OCI-LY3 (cell line): ENCODE results near the gene SCNN1A.

Experiments used
- H2AFZ ChIP-seq: fragments of 200-600, 300-600 bp; shearing (Covaris generic); 2 replicates; pipeline ENCODE4 v1.6.0; 2014; ENCODE audit warnings: antibody characterized with exemption, low read depth, low read length
- H3K27ac ChIP-seq: fragments of 200-600, 300-600 bp; sonication (generic); 2 replicates; pipeline ENCODE4 v1.5.1; 2014; ENCODE audit warnings: mild to moderate bottlenecking, low read length, moderate library complexity, mixed read lengths
- H3K27me3 ChIP-seq: fragments of 200-600, 300-600 bp; sonication (generic); 2 replicates; pipeline ENCODE4 v1.6.1; 2014; ENCODE audit warnings: low read depth, low read length, mixed read lengths
- H3K36me3 ChIP-seq: fragments of 200-600, 300-600 bp; sonication (generic); replicated peaks from 2 replicates; pipeline ENCODE3; 2014; ENCODE audit warnings: low read depth, low read length, mixed read lengths
- H3K4me1 ChIP-seq: fragments of 300-600, 200-600 bp; sonication (generic); 2 replicates; pipeline ENCODE4 v1.6.1; 2014; ENCODE audit warnings: low read length, mixed read lengths
- H3K4me2 ChIP-seq: fragments of 200-600, 300-600 bp; sonication (generic); 2 replicates; pipeline ENCODE4 v1.6.1; 2014; ENCODE audit warnings: low read length, mixed read lengths
- H3K4me3 ChIP-seq: fragments of 300-600, 200-600 bp; sonication (generic); 2 replicates; pipeline ENCODE4 v1.5.1; 2014; ENCODE audit warnings: antibody characterized with exemption, mild to moderate bottlenecking, low read length, moderate library complexity
- H3K79me2 ChIP-seq: fragments of 300-600, 200-600 bp; shearing (Covaris generic); 2 replicates; pipeline ENCODE4 v1.6.1; 2014; ENCODE audit warnings: mild to moderate bottlenecking, low read length, mixed read lengths
- H3K9ac ChIP-seq: fragments of 300-600, 200-600 bp; shearing (Covaris generic); 2 replicates; pipeline ENCODE4 v1.6.0; 2014; ENCODE audit warnings: mild to moderate bottlenecking, low read length, moderate library complexity
- H3K9me3 ChIP-seq: fragments of 200-600, 300-600 bp; shearing (Covaris generic); 2 replicates; pipeline ENCODE4 v1.6.1; 2014; ENCODE audit warnings: low read length, mixed read lengths; ENCODE audit not compliant: insufficient read depth
- H4K20me1 ChIP-seq: fragments of 200-600, 300-600 bp; sonication (generic); 2 replicates; pipeline ENCODE4 v1.6.1; 2016; ENCODE audit warnings: low read length, mixed read lengths; ENCODE audit not compliant: insufficient read depth
- EZH2phosphoT487 ChIP-seq: fragments of 200-600 bp; shearing (Covaris generic); IDR thresholded peaks from 2 replicates; pipeline ENCODE4 v1.6.1; 2018; ENCODE audit warnings: antibody characterized with exemption, mixed run types, low read depth
- TF ChIP-seq, protein P1 (sequence below): fragments of 200-600, 300-600 bp; sonication (generic); IDR thresholded peaks from 2 replicates; pipeline ENCODE4 v1.5.1; 2014; ENCODE audit warnings: antibody characterized with exemption, low read length, low read depth

SCNN1A gene

GRCh38 chr12:6330192-6330591 is 45.2 kb downstream of the SCNN1A start:
- Histone ChIP-seq H3K4me2 (peak overlapping the region; percentile 10), H3K4me3 (no peak overlapping the region; the same call in 1 of the 2 replicates), H3K4me1 (peaks cover 11% of the 10 kb centered on the region), H3K9ac (no peak overlapping the region), H3K79me2 (no peaks in the 10 kb centered on the region), H3K9me3 (no peaks in the 10 kb centered on the region), H3K27ac (no peak overlapping the region), H3K27me3 (peaks cover 46% of the 10 kb centered on the region), H3K36me3 (no peaks in the 10 kb centered on the region), H4K20me1 (no peaks in the 10 kb centered on the region), H2AFZ (no peak overlapping the region)
- no peak for TF ChIP-seq EZH2phosphoT487
- TF ChIP-seq, protein P1, sequence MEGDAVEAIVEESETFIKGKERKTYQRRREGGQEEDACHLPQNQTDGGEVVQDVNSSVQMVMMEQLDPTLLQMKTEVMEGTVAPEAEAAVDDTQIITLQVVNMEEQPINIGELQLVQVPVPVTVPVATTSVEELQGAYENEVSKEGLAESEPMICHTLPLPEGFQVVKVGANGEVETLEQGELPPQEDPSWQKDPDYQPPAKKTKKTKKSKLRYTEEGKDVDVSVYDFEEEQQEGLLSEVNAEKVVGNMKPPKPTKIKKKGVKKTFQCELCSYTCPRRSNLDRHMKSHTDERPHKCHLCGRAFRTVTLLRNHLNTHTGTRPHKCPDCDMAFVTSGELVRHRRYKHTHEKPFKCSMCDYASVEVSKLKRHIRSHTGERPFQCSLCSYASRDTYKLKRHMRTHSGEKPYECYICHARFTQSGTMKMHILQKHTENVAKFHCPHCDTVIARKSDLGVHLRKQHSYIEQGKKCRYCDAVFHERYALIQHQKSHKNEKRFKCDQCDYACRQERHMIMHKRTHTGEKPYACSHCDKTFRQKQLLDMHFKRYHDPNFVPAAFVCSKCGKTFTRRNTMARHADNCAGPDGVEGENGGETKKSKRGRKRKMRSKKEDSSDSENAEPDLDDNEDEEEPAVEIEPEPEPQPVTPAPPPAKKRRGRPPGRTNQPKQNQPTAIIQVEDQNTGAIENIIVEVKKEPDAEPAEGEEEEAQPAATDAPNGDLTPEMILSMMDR, result no peak

DNA sequence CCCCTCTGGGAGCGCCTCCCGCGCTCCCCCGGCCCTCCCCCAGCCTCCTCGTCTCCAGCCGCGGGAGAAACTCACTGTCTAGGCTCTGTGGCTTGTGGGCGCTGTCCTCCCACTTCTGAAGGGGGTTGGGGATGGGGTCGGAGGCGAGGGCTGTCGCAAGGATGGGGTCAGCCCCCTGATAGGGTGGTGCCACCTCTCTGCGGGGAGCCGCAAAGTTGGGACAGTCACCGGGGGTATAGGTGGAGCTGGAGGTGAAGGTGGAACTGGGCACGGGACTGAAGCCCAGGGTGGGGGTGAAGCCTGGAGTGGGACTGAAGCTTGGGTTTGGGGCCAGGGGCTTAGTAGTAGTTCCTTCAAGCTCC is 45.7 kb downstream of the SCNN1A start:
- no peaks in the 10 kb centered on the region for H4K20me1 ChIP-seq
- H3K4me2 ChIP-seq, result peak overlapping the region; percentile 10
- no peaks in the 10 kb centered on the region for H3K9me3 ChIP-seq
- no peaks in the 10 kb centered on the region for H3K79me2 ChIP-seq
- no peak overlapping the region for H3K4me3 ChIP-seq
- peaks cover 11% of the 10 kb centered on the region for H3K4me1 ChIP-seq
- H3K36me3 ChIP-seq, result no peaks in the 10 kb centered on the region
- peaks cover 51% of the 10 kb centered on the region for H3K27me3 ChIP-seq
- H3K27ac ChIP-seq, result no peak overlapping the region
- H3K9ac ChIP-seq, result no peak overlapping the region
- no peak overlapping the region for H2AFZ ChIP-seq
- no peak for TF ChIP-seq EZH2phosphoT487
- TF ChIP-seq, protein P1, result no peak

DNA sequence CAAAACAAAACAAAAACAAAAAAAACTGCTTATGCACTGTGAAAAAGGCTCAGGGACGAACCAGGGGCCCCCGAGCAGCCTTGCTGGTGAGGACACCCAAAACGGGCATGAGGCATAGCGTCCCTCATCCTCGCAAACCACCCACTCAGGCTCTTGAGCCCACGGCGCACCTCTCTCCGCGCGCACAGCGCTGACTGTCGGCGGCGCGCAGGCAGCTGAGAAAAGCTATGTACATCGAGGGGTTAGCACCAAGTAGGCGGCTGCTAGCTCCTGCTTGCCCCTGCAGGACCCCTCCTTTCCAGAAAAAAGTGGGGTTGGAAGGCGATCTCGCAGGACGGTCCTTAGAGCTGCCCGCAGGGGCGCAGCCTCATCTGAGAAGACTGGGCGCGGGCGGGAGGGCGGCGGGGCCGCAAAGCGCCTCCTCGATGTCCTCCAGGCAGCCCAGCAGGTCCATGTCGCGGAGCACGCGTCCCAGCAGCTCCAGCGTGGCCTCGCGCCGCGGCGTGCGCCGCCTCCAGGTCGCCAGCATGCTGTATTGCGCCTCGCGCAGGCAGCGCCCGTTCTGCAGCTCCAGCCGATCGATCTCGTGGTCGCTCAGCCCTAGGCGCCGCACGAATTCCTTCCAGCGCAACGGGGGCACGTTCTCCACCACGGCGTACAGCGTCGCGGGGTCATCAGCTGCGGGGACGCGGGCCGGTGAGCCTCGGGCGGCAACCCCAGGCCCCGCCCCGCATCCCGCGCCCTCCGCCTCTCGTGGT is 46.2 kb downstream of the SCNN1A start:
- Histone ChIP-seq H2AFZ (no peak overlapping the region), H3K4me1 (peaks cover 11% of the 10 kb centered on the region), H3K4me3 (no peak overlapping the region), H3K9me3 (no peaks in the 10 kb centered on the region), H3K27me3 (peaks cover 54% of the 10 kb centered on the region), H3K36me3 (no peaks in the 10 kb centered on the region), H3K79me2 (no peaks in the 10 kb centered on the region), H3K4me2 (no peak overlapping the region), H4K20me1 (no peaks in the 10 kb centered on the region), H3K9ac (no peak overlapping the region), H3K27ac (no peak overlapping the region)
- TF ChIP-seq, protein P1, result no peak
- no peak for TF ChIP-seq EZH2phosphoT487

GRCh38 chr12:6328045-6328779 is 47.2 kb downstream of the SCNN1A start:
- Histone ChIP-seq H3K79me2 (no peaks in the 10 kb centered on the region), H3K27ac (no peak overlapping the region), H4K20me1 (no peaks in the 10 kb centered on the region), H3K4me1 (peaks cover 18% of the 10 kb centered on the region), H3K4me3 (no peak overlapping the region), H3K36me3 (no peaks in the 10 kb centered on the region), H3K4me2 (no peak overlapping the region), H3K27me3 (peaks cover 45% of the 10 kb centered on the region), H2AFZ (no peak overlapping the region), H3K9ac (no peak overlapping the region), H3K9me3 (no peaks in the 10 kb centered on the region)
- TF ChIP-seq, protein P1, result no peak
- no peak for TF ChIP-seq EZH2phosphoT487
